SK-N-SH treated with all-trans-retinoic acid at 6 μM for 48 hours (cell line): Measurements from ENCODE around the gene DST.

Source experiments
- PATZ1 ChIP-seq: fragments of 250-450 bp; sonication (Bioruptor Pico); IDR thresholded peaks from 2 replicates; pipeline ENCODE4 v1.8.0; 2020; ENCODE audit warnings: mild to moderate bottlenecking, moderate library complexity, borderline replicate concordance
- TCF4 ChIP-seq: fragments of 250-450 bp; sonication (Bioruptor Pico); IDR thresholded peaks from 2 replicates; pipeline ENCODE4 v1.8.0; 2021; ENCODE audit warnings: mild to moderate bottlenecking, moderate library complexity, borderline replicate concordance
- TF ChIP-seq, protein P1 (sequence below): fragments of 250-450 bp; sonication (Bioruptor Pico); IDR thresholded peaks from 2 replicates; pipeline ENCODE4 v1.5.0; 2020; ENCODE audit warnings: mild to moderate bottlenecking, moderate library complexity

DNA sequence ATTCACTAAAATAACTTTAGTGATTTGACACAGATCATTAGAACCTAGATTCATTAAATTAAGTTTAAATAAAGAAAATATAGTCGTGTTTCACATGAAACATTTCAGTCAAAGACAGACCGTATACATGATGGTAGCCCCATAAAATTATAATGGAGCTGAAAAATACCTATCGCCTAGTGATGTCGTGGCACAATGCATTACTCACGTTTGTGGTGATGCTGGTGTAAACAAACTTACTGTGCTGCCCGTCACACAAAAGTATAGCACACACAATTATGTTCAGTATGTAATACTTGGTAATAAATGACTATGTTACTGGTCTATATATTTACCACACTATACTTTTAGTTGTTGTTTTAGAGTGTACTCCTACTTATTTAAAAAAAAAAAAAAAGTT, 17.3 kb downstream of the DST start:
- no peak for TF ChIP-seq PATZ1 (CRISPR knock-in tag)
- TF ChIP-seq TCF4 = no peak
- TF ChIP-seq, protein P1, sequence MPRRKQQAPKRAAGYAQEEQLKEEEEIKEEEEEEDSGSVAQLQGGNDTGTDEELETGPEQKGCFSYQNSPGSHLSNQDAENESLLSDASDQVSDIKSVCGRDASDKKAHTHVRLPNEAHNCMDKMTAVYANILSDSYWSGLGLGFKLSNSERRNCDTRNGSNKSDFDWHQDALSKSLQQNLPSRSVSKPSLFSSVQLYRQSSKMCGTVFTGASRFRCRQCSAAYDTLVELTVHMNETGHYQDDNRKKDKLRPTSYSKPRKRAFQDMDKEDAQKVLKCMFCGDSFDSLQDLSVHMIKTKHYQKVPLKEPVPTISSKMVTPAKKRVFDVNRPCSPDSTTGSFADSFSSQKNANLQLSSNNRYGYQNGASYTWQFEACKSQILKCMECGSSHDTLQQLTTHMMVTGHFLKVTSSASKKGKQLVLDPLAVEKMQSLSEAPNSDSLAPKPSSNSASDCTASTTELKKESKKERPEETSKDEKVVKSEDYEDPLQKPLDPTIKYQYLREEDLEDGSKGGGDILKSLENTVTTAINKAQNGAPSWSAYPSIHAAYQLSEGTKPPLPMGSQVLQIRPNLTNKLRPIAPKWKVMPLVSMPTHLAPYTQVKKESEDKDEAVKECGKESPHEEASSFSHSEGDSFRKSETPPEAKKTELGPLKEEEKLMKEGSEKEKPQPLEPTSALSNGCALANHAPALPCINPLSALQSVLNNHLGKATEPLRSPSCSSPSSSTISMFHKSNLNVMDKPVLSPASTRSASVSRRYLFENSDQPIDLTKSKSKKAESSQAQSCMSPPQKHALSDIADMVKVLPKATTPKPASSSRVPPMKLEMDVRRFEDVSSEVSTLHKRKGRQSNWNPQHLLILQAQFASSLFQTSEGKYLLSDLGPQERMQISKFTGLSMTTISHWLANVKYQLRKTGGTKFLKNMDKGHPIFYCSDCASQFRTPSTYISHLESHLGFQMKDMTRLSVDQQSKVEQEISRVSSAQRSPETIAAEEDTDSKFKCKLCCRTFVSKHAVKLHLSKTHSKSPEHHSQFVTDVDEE (CRISPR knock-in tag) = no peak
